T-cell (primary cell): ENCODE data around the gene SLC30A2. TPM values are rescaled to one million over a fixed set of nuclear protein-coding genes. Genes with fewer than 3 reads are reported as not detected.
A peak's percentile ranks its signal among the peaks of the same experiment; 100 is the strongest.

ENCODE experiments used
- ATAC-seq, 4 experiments: fragments of 200-7000 bp in 3 of 4; fragments of 150-1000 bp in 1 of 4; cut with Tn5 transposase; replicated peaks in 1 of 4; 1 replicate in 3 of 4; 2 replicates in 1 of 4; pipeline ENCODE4 v1.10.0; 2021; ENCODE audit warnings: moderate library complexity in 3 of 4, mild to moderate bottlenecking in 2 of 4, moderate number of reproducible peaks in 1 of 4
- CTCF ChIA-PET, 2 donors: fragments of 300-600 bp; sonication (Branson Sonifier 250); formaldehyde crosslinking; loops; one replicate each; lab custom pipeline; 2022; ENCODE audit warnings: antibody characterized with exemption in 2 of 2; lab: Charles Lee
- POLR2A ChIA-PET, 2 donors: fragments of 300-600 bp; sonication (Branson Sonifier 250); formaldehyde crosslinking; loops; one replicate each; lab custom pipeline; 2022; ENCODE audit warnings: antibody characterized with exemption in 2 of 2; lab: Charles Lee
- DNase-seq, 35 experiments: peaks; one replicate each; pipeline versions ENCODE4 v3.0.0 to v3.0.0-alpha.2; 2013 to 2023
- H3K27ac ChIP-seq: one replicate; pipeline ENCODE4 v1.5.1; 2013; ENCODE audit warnings: low read length
- H3K27me3 ChIP-seq, 2 experiments: replicated peaks in 1 of 2; 1 replicate in 1 of 2; 2 replicates in 1 of 2; pipeline versions ENCODE4 v1.6.1 to v1.7.0; 2013; ENCODE audit warnings: low read length in 1 of 2, mixed read lengths in 1 of 2; ENCODE audit not compliant: control insufficient read depth in 2 of 2, insufficient read depth in 2 of 2; ENCODE audit errors: extremely low read depth in 1 of 2
- H3K36me3 ChIP-seq, 2 donors: 1 replicate in 1 of 2; 2 replicates in 1 of 2; pipeline versions ENCODE4 v1.6.1 to v1.7.0; 2013; ENCODE audit warnings: low read length in 1 of 2; ENCODE audit not compliant: control insufficient read depth in 2 of 2, insufficient read depth in 1 of 2; ENCODE audit errors: extremely low read depth in 1 of 2
- H3K4me1 ChIP-seq, 2 experiments: 1 replicate in 1 of 2; 2 replicates in 1 of 2; pipeline versions ENCODE4 v1.6.1 to v1.7.0; 2013; ENCODE audit warnings: low read length in 2 of 2, mixed read lengths in 1 of 2; ENCODE audit not compliant: insufficient read depth in 2 of 2, control insufficient read depth in 1 of 2; ENCODE audit errors: extremely low read depth in 1 of 2
- H3K4me3 ChIP-seq, 2 donors: 1 replicate in 1 of 2; 2 replicates in 1 of 2; pipeline versions ENCODE4 v1.5.1 to v1.7.0; 2013; ENCODE audit warnings: mild to moderate bottlenecking in 2 of 2, low read length in 1 of 2, moderate library complexity in 1 of 2; ENCODE audit not compliant: control insufficient read depth in 1 of 2; ENCODE audit errors: extremely low read depth in 1 of 2
- H3K9me3 ChIP-seq: 2 replicates; pipeline ENCODE4 v1.7.0; 2013
- H3K27ac Mint-ChIP-seq, 2 donors: one replicate each; pipeline ENCODE4 v1.8.0; 2020 to 2021; ENCODE audit warnings: mild to moderate bottlenecking in 2 of 2, mixed read lengths in 2 of 2
- H3K27me3 Mint-ChIP-seq, 2 donors: one replicate each; pipeline ENCODE4 v1.8.0; 2021 to 2022; ENCODE audit warnings: mixed read lengths in 2 of 2
- H3K36me3 Mint-ChIP-seq: one replicate; pipeline ENCODE4 v1.8.0; 2021; ENCODE audit warnings: mixed read lengths
- H3K4me1 Mint-ChIP-seq, 3 donors: one replicate each; pipeline ENCODE4 v1.8.0; 2020 to 2022; ENCODE audit warnings: mixed read lengths in 3 of 3, mild to moderate bottlenecking in 1 of 3
- H3K4me3 Mint-ChIP-seq, 3 donors: one replicate each; pipeline ENCODE4 v1.8.0; 2020 to 2022; ENCODE audit warnings: mild to moderate bottlenecking in 3 of 3, mixed read lengths in 3 of 3, moderate library complexity in 3 of 3
- H3K9me3 Mint-ChIP-seq, 3 donors: one replicate each; pipeline ENCODE4 v1.8.0; 2020 to 2022; ENCODE audit warnings: mixed read lengths in 3 of 3
- WGBS: methylation state at CpG from one replicate; pipeline ENCODE4 v1.1.5; 2013; ENCODE audit warnings: missing lambda C conversion rate; ENCODE audit not compliant: insufficient coverage; 5-methylcytosine and 5-hydroxymethylcytosine counted together
- total RNA-seq, 35 experiments: library from RNA in 6 of 35; stranded (reverse) in 6 of 35; fragments of 120-200 nt in 1 of 35; gene quantifications; one replicate each; pipeline versions ENCODE4 v1.2.1 to v1.2.4 and lab custom pipeline; 2013 to 2026

Gene SLC30A2
- total RNA-seq, 5 donors from 2014 or later (not counting 1 experiment from before 2014, with no cell fraction given), result 0.13 to 0.38 (median 0.19) TPM; not detected in 2

- H3K36me3 Mint-ChIP-seq, result no peaks in the 10 kb centered on the region
- ATAC-seq, result no peak
- no peaks in the 10 kb centered on the region for H3K9me3 Mint-ChIP-seq
Observed at GRCh38 chr1:26055041-26055440, 9.1 kb upstream of the SLC30A2 start.

DNA sequence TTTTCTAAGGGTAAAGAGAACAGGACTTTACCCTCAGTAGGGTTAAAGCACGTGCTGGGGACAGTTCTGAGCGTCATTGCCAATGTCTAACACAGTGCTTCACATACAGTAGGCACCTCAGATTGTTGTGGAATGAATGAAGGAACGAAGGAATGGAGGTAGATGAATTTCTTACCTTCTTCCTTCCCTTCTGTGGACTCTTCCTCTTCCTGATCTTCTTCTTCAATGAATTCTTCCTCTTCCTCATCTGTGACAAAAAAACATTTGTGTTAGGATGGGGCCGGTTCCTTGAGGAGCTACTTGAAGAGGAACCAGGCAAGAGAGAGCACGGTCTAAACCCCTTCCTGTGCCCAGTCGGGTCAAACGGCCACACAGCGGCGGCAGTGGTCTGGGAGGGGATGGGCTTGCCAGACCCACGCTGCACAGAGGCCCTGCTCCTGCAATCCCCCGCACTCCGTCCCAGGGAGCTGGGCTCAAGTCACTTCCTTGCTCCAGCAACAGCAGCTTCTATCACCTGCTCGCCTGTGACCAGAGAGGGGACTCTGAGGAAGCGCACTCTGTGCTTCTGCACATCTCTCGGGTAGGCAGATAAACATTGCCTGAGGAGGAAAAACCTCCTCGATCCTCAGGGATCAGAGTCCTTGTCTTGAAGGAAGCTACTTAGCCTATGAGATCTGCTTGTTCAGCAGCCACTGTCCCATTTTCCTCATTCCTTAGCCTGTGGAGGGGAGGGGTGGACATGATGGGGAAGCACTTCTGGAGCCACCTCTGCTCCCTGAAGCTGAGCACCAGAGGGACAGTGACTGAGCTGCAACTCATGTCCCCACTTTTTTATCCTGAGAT, 8.0 kb upstream of the SLC30A2 start:
- WGBS, result 31% methylated on average over 12 of the region's 16 CpGs
- H3K4me1 Mint-ChIP-seq, result peaks cover 0 to 4% (median 3%) of the 10 kb centered on the region in 3 donors
- ChIA-PET CTCF (no interaction called here), POLR2A (no interaction called here)
- no peak overlapping the region for H3K27ac Mint-ChIP-seq
- no peaks in the 10 kb centered on the region for H3K36me3 Mint-ChIP-seq
- H3K4me1 ChIP-seq, result no peaks in the 10 kb centered on the region
- no peaks in the 10 kb centered on the region for H3K36me3 ChIP-seq
- no peak for ATAC-seq
- no peak overlapping the region for H3K27ac ChIP-seq
- no peak for DNase-seq
- no peak overlapping the region for H3K4me3 ChIP-seq
- peaks cover 3 to 47% of the 10 kb centered on the region in 2 experiments for H3K27me3 ChIP-seq
- H3K9me3 Mint-ChIP-seq, result no peaks in the 10 kb centered on the region
- no peaks in the 10 kb centered on the region for H3K9me3 ChIP-seq
- H3K27me3 Mint-ChIP-seq, result peaks cover 28 to 47% of the 10 kb centered on the region in 2 donors
- no peak overlapping the region for H3K4me3 Mint-ChIP-seq

More at GRCh38 chr1:26055041-26055440, 9.1 kb upstream of the SLC30A2 start:
- no peak for DNase-seq
- peaks cover 24 to 47% of the 10 kb centered on the region in 2 donors for H3K27me3 Mint-ChIP-seq
- peaks cover 3 to 44% of the 10 kb centered on the region in 2 experiments for H3K27me3 ChIP-seq
- ChIA-PET CTCF (no interaction called here), POLR2A (no interaction called here)
- H3K27ac Mint-ChIP-seq, result no peak overlapping the region
- no peak overlapping the region for H3K4me3 Mint-ChIP-seq
- no peak overlapping the region for H3K4me3 ChIP-seq
- no peaks in the 10 kb centered on the region for H3K9me3 ChIP-seq
- WGBS, result 67% methylated on average over 1 of the region's 2 CpGs
- no peaks in the 10 kb centered on the region for H3K4me1 ChIP-seq
- peaks cover 0 to 4% (median 3%) of the 10 kb centered on the region in 3 donors for H3K4me1 Mint-ChIP-seq
- no peaks in the 10 kb centered on the region for H3K36me3 ChIP-seq
- no peak overlapping the region for H3K27ac ChIP-seq

- peaks cover 2 to 5% (median 5%) of the 10 kb centered on the region in 3 donors for H3K4me1 Mint-ChIP-seq
- H3K4me3 ChIP-seq, result no peak overlapping the region
- no peak overlapping the region for H3K4me3 Mint-ChIP-seq
- peaks cover 8 to 63% of the 10 kb centered on the region in 2 experiments for H3K27me3 ChIP-seq
- peaks cover 0 to 9% of the 10 kb centered on the region in 2 experiments for H3K4me1 ChIP-seq
- no peaks in the 10 kb centered on the region for H3K9me3 ChIP-seq
- ATAC-seq, result no peak
- DNase-seq, result no peak
- no peak overlapping the region for H3K27ac Mint-ChIP-seq
- POLR2A ChIA-PET, result no interaction called here
- no peaks in the 10 kb centered on the region for H3K36me3 Mint-ChIP-seq
- WGBS, result no CpG with 5 or more reads among the region's 6 CpGs
- no peaks in the 10 kb centered on the region for H3K36me3 ChIP-seq
- no peak overlapping the region for H3K27ac ChIP-seq
- CTCF ChIA-PET, result no interaction called here
- H3K27me3 Mint-ChIP-seq, result peaks cover 33 to 67% of the 10 kb centered on the region in 2 donors
- no peaks in the 10 kb centered on the region for H3K9me3 Mint-ChIP-seq
Observed at GRCh38 chr1:26050248-26050640, 4.3 kb upstream of the SLC30A2 start.

- CTCF ChIA-PET, result no interaction called here
- ATAC-seq (no peak), DNase-seq (no peak)
- POLR2A ChIA-PET, result no interaction called here
- peaks cover 9 to 68% of the 10 kb centered on the region in 2 experiments for H3K27me3 ChIP-seq
- Mint-ChIP-seq H3K9me3 (no peaks in the 10 kb centered on the region), H3K27me3 (peaks cover 35 to 68% of the 10 kb centered on the region in 2 donors), H3K4me3 (no peak overlapping the region), H3K27ac (no peak overlapping the region), H3K36me3 (no peaks in the 10 kb centered on the region), H3K4me1 (peaks cover 7 to 10% (median 8%) of the 10 kb centered on the region in 3 donors)
- WGBS, result 81% methylated on average over 6 of the region's 10 CpGs
- H3K4me1 ChIP-seq, result peaks cover 0 to 9% of the 10 kb centered on the region in 2 experiments
- no peaks in the 10 kb centered on the region for H3K9me3 ChIP-seq
- no peak overlapping the region for H3K27ac ChIP-seq
- H3K4me3 ChIP-seq, result no peak overlapping the region
- H3K36me3 ChIP-seq, result no peaks in the 10 kb centered on the region
Observed at GRCh38 chr1:26049531-26050247, 3.8 kb upstream of the SLC30A2 start.

- 79% methylated on average over 6 of the region's 7 CpGs for WGBS
- H3K4me3 ChIP-seq, result no peak overlapping the region
- ATAC-seq (no peak), DNase-seq (no peak)
- ChIA-PET CTCF (interaction anchor here in 1 of 2 donors (0.5 kb wide), 1 partner anchor 717 kb away, joined by 4 read pairs; no protein-coding TSS in a partner anchor), POLR2A (no interaction called here)
- Mint-ChIP-seq H3K27me3 (peaks cover 40 to 79% of the 10 kb centered on the region in 2 donors), H3K27ac (no peak overlapping the region), H3K9me3 (no peaks in the 10 kb centered on the region), H3K4me1 (peaks cover 7 to 10% (median 9%) of the 10 kb centered on the region in 3 donors), H3K4me3 (peak overlapping the region in 1 of 3 donors; percentile 49), H3K36me3 (no peaks in the 10 kb centered on the region)
- H3K4me1 ChIP-seq, result peaks cover 0 to 9% of the 10 kb centered on the region in 2 experiments
- no peaks in the 10 kb centered on the region for H3K9me3 ChIP-seq
- H3K36me3 ChIP-seq, result no peaks in the 10 kb centered on the region
- peaks cover 8 to 69% of the 10 kb centered on the region in 2 experiments for H3K27me3 ChIP-seq
- H3K27ac ChIP-seq, result no peak overlapping the region
Observed at GRCh38 chr1:26047278-26047874, 1.5 kb upstream of the SLC30A2 start.
